ENCODE data around the gene PTPRE.
A peak's percentile ranks its signal among the peaks of the same experiment; 100 is the strongest.

PTPRE gene

DNA sequence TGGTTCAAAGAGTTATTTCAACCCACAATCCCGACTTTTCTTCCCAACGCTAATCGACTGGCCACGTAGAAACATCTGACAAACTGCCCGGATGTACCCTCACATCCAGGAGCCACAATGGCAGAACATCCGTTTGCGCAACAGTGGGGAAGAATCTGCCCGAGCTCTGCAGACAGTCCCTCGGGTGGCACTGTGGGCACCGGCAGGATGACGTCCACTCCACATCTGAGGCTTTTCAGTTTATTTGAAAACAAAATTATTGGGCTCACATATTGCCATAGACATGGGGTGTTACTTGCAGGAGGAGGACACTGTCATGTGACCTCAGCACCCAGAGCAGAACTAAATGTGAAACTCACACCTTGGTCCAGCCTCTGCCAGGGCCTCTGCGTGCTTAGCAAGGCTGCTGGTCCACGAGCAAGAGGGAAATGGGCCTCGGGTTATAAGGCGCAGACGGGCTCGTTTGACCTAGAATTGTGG, 135.3 kb downstream of the PTPRE start:
- DNase-seq = no peak

GRCh38 chr10:128043259-128044045, 136.5 kb downstream of the PTPRE start:
- DNase-seq = no peak

- DNase-seq = no peak
Measured at GRCh38 chr10:128044186-128044585, 137.3 kb downstream of the PTPRE start.

DNA sequence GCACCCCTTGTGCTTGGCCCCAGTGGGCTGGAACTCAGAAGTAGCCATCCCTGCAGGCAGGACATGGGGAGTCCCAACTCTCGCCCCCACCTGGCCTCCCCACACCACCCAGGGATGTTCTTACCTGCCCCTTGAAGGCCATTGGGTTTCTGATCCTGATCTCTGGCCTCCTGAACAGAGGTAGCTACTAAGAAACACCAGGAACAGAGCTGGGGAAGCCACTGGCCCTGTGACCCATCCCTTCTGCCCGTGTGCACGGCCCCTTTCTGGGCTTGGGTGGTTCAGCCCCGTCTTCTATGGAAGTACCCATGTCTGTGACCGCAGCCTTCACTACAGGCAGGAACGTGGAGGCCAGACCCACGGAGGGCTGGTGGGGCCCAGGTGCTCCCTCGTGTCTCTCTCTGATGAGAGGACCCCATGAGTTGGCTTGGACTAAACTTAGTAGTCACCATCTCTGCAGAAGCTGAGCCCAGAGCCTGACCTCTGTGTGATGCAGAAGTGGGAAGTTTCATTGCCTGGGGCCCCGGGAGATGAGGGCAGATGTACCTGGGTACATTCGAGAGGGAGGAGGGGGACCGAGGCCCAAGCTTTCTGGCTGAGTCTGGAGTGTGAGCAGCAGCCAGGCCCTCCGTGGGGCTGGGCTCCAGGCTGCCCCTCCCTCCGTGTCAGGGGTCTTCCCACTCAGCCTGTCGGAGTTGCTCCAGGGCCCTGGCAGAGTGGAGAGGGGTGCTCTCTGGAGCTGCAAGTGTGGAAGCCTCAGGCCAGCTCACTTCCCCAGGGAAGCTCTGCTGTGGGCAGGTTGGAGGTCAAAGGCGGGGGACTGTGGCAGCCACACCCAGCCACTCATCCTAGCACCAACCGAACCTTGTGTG, 138.3 kb downstream of the PTPRE start:
- DNase-seq = no peak

GRCh38 chr10:128045833-128046120, 138.9 kb downstream of the PTPRE start:
- DNase-seq = no peak

- DNase-seq = no peak
Measured at GRCh38 chr10:128046156-128046952, 139.5 kb downstream of the PTPRE start.

DNA sequence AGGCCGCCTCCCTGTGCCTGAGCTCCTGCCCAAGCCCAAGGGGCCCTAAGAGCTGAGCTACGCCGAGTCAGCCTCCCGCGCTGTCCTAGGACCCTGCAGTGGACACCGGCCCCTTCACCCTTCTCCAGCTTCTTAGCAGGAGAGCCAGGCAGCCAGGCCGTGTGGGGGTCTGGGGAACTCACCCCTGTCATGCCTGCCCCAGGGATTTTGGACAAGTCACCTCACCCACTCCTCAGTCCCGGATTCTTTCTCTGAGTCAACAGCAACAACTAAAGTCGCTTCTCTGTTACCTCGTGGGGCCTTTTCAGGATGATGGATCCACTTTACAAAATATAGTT, 140.0 kb downstream of the PTPRE start:
- no peak for DNase-seq

DNA sequence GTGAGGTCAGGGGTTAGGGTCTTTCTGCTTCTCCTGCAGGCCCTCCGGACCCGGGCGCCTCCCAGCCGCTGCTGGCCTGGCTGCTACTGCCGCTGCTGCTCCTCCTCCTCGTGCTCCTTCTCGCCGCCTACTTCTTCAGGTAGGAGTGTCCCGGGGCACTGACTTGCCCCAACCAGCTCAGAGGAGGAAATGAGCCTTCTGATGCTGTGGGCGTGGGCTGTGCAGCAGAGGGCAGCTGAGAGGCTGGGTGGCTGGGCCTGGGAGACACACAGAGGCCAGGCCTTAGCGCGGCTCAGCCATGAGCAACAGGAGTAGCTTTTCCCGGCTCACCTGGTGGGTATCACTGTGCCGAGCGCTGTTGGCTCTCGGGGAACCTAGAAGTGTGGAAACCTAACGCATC, 140.4 kb downstream of the PTPRE start:
- peak in 15 of 56 donors; percentile 11 to 59 (median 28) for DNase-seq

DNA sequence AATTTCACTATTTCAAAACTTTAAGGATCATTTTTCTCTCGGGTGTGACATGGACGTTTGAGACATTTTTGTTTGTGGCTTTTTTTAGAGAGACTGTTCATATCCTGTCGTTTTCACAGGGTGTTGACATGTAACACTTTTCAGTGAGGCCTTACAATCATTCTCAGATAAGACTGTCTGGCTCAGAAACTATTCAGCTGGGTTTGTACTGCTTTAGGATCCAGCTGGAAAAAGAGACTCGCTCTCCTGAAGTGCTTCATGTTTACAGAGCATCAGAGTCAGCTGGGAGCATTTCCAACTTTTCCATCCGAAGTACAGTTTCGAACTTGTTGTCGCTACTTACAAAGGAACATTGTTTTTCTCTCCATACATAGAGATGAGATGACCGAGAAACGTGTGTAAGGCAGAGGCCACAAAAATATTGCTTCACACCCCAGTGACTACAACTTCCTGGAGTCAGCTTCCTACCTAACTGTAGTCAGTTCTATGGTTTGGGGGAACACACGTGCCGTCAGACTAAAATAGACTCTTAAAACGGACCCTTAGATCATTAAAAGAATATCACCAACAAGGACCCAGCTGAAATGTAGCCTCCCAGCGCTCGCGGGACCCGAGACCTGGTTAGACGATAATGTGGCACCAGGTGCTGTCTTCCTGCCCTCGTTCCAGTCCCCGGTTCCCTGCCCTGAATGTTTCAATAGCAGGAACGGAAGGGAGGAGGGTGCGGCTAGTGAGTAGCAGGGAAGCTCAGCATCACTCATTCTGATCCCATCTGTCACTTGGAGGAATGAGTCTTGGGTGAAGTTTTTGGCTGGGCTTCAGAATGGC, 141.3 kb downstream of the PTPRE start:
- peak in 2 of 56 donors; percentile 12 to 16 for DNase-seq

- DNase-seq = no peak
Measured at GRCh38 chr10:128048819-128049210, 141.9 kb downstream of the PTPRE start.

DNA sequence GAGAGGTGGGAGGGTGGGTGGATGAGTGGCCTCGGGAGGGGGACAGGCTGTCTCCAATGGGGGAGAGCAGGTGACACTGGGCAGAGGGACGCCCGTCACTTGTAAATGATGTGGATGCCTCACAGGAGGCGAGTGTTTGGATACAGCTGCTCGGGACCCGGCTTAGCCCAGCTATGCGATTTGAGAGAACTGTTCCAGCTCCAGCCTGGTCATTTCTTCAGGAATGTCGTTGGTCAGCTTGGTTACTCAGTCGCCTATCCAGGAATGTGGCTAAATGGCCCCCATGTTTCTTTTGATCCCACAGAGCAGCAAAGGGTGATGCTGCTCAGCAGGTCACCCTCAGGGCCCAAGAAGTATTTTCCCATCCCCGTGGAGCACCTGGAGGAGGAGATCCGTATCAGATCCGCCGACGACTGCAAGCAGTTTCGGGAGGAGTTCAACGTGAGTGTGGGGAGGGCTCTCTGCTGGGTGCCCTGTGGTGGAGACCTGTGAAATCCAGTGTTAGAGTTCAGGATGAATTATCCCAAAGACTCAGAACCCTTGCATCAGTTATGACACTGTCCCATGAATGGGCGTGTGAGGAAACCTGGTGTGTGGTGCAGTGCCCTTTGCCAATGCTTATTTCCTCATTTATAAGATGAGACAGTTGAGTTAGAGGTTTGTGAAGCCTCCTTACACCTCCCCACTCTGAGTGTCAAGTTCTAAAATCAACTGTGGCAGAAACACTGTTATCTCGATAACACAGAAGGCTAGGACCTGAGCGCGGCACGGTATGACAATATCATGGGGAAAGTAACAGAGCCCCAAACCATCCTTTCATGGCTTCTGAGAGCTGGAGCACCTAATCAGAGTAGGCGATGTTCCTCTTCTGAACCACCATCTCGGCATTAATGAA, 142.6 kb downstream of the PTPRE start:
- DNase-seq = no peak

DNA sequence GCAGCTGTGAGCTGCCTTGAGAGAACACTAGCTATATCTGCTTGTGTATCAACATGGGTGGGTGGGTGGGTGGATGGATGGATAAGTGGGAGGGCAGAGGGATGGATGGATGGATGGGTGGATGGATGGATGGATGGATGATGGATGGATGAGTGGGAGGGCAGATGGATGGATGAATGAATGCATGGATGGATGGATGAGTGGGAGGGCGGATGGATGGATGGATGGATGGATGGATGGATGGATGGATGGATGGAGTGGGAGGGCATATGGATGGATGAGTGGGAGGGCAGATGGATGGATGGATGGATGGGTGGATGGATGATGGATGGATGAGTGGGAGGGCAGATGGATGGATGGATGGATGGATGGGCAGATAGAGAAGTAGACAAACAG, 143.2 kb downstream of the PTPRE start:
- DNase-seq = no peak

DNA sequence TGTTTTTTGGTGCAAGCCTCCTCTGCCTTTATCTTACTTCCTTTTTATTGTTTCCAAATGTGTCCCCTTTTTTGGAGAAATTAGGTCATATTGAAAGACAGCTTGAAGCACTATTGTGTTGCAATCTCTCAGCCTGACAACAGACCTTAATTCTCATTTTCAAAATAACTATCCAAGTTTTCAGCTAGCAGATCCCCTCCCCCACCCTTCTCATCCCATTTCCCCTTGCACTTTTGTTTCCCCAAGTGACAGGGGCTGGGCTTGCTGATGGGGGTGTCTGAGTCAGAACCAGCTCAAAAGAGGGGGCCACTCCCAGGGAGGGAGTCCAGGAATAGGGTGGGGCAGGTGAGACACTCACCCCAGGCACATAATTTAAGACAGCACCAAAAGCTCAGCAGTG, 144.0 kb downstream of the PTPRE start:
- DNase-seq = no peak

GRCh38 chr10:128051548-128051947, 144.6 kb downstream of the PTPRE start:
- no peak for DNase-seq

DNA sequence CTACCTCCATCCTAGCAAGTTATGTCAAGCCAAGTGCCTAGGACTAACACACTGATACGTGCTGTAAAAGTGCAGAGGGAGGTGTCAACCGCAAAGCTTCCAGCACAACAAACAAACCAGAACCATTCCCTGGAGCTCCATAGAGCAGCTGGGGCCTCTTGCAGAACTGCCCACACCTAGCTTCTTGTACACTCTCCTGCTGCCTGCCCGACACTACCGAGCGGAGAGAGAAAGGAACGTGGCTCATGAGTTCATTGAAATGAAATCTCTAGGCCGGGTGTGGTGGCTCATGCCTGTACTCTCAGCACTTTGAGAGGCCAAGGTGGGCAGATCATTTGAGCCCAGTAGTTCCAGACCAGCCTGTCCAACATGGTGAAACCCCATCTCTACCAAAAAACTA, 145.8 kb downstream of the PTPRE start:
- DNase-seq = no peak

GRCh38 chr10:128053356-128053755, 146.5 kb downstream of the PTPRE start:
- no peak for DNase-seq

GRCh38 chr10:128054163-128054970, 147.5 kb downstream of the PTPRE start:
- DNase-seq = peak in 1 of 56 donors; percentile 49

DNA sequence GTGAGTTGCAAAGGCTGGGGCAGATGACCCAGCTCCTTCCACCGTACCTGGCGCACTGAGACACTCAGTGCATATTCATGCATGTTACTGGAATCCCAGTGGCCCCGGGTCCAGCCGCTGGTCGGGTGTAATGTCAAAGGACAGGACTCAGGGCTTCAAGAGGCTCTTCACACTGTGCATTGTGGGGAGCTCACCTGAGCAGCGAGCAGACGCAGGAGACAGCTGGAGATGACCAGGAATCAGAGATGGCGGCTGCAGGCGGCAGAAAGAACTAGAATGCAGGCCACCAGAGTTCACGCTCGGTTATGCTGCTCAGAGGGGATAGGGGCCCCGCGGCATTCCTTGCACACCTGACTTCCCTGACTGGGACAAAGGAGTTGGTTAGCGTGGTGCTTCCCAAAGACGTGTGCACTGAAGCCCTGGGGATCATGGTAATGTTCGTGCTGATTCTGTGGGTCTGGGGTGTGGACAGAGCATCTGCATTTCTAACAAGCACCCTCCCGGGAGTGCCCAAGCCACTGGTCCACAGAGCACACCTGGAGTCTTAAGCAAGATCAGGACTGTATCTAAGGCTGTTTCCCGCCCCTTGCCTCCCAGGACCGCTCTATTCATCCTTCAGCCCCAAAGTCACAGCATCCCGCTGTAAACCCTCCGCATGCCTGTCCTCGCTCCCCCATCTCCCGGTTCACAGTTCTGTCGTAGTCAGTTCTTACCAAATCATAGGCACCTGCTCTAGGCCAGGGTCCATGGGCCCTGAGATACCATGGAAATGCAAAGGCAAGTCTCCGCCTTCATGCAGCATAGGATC, 148.4 kb downstream of the PTPRE start:
- no peak for DNase-seq

Measured in amygdala (tissue), 56 donors.